ENCODE results near the gene BBS12. TPM values are rescaled to one million over a fixed set of nuclear protein-coding genes. Genes with fewer than 3 reads are reported as not detected.

Gene BBS12
- total RNA-seq, 3 donors from 2014 or later (not counting 1 experiment from before 2014, with no cell fraction given), result 0.85 to 1.9 (median 1.8) TPM

GRCh38 chr4:122755675-122756074, 23.2 kb downstream of the BBS12 start:
- no peaks in the 10 kb centered on the region for H3K9me3 Mint-ChIP-seq
- peaks cover 5 to 7% of the 10 kb centered on the region in 2 donors for H3K4me1 Mint-ChIP-seq
- no peak overlapping the region for H3K4me3 ChIP-seq (ENCODE audit: low read length)
- ATAC-seq (no peak), DNase-seq (no peak)
- H3K4me3 Mint-ChIP-seq, result no peak overlapping the region
- H3K27ac ChIP-seq (ENCODE audit: low read length), result no peak overlapping the region
- peaks cover 5% of the 10 kb centered on the region for H3K27me3 ChIP-seq (ENCODE audit: control insufficient read depth, insufficient read depth, low read length)
- no peaks in the 10 kb centered on the region for H3K36me3 Mint-ChIP-seq
- intact Hi-C loops (cut with micrococcal nuclease), result loop anchor here (10.0 kb wide), 1 partner anchor 1569 kb away; no protein-coding TSS in a partner anchor
- TF ChIP-seq CTCF (IDR thresholded peaks at IDR 0.05), result no peak
- no peaks in the 10 kb centered on the region for H3K36me3 ChIP-seq (ENCODE audit: control insufficient read depth, insufficient read depth, low read length)
- 62% methylated on average over 3 of the region's 4 CpGs for WGBS (ENCODE audit: insufficient coverage)
- H3K27me3 Mint-ChIP-seq (ENCODE audit: low read depth in 2 of 2), result peaks cover 25 to 42% of the 10 kb centered on the region in 2 donors
- no peak overlapping the region for H3K27ac Mint-ChIP-seq
- peaks cover 2% of the 10 kb centered on the region for H3K4me1 ChIP-seq (ENCODE audit: control insufficient read depth, insufficient read depth, low read length)
- H3K9me3 ChIP-seq (ENCODE audit: control insufficient read depth, insufficient read depth, low read length), result no peaks in the 10 kb centered on the region

- WGBS (ENCODE audit: insufficient coverage), result 0% methylated on average over 1 of the region's 2 CpGs
- H3K4me3 ChIP-seq (ENCODE audit: low read length), result no peak overlapping the region
- H3K27me3 Mint-ChIP-seq (ENCODE audit: low read depth in 2 of 2), result peaks cover 7 to 25% of the 10 kb centered on the region in 2 donors
- peaks cover 26 to 29% of the 10 kb centered on the region in 2 donors for H3K4me1 Mint-ChIP-seq
- H3K36me3 ChIP-seq (ENCODE audit: control insufficient read depth, insufficient read depth, low read length), result no peaks in the 10 kb centered on the region
- H3K9me3 ChIP-seq (ENCODE audit: control insufficient read depth, insufficient read depth, low read length), result no peaks in the 10 kb centered on the region
- intact Hi-C loops (cut with micrococcal nuclease), result loop anchor here (1.0 to 10.0 kb wide), 3 partner anchors 156 to 1567 kb away; no protein-coding TSS in a partner anchor
- H3K36me3 Mint-ChIP-seq, result no peaks in the 10 kb centered on the region
- H3K27me3 ChIP-seq (ENCODE audit: control insufficient read depth, insufficient read depth, low read length), result peaks cover 5% of the 10 kb centered on the region
- ATAC-seq, result peak in 2 of 3 donors; percentile 40 to 57
- no peak overlapping the region for H3K27ac Mint-ChIP-seq
- H3K27ac ChIP-seq (ENCODE audit: low read length), result no peak overlapping the region
- H3K9me3 Mint-ChIP-seq, result no peaks in the 10 kb centered on the region
- peaks cover 6% of the 10 kb centered on the region for H3K4me1 ChIP-seq (ENCODE audit: control insufficient read depth, insufficient read depth, low read length)
- H3K4me3 Mint-ChIP-seq, result no peak overlapping the region
- DNase-seq, result peak in 1 of 2 donors; percentile 62
- peak; percentile 87 for TF ChIP-seq CTCF (IDR thresholded peaks at IDR 0.05)
These were observed 25.5 kb downstream of the BBS12 start for GRCh38 chr4:122758033-122758432.

GRCh38 chr4:122759639-122760310, 27.3 kb downstream of the BBS12 start:
- ATAC-seq (no peak), DNase-seq (no peak)
- no peak for TF ChIP-seq CTCF (IDR thresholded peaks at IDR 0.05)
- intact Hi-C loops (cut with micrococcal nuclease), result loop anchor here (5.0 to 10.0 kb wide), 2 partner anchors 68 to 1565 kb away; partner anchors contain the start of gene FGF2
- Mint-ChIP-seq H3K4me3 (no peak overlapping the region), H3K9me3 (no peaks in the 10 kb centered on the region), H3K36me3 (no peaks in the 10 kb centered on the region), H3K27me3 (ENCODE audit: low read depth in 2 of 2) (peaks cover 7 to 12% of the 10 kb centered on the region in 2 donors), H3K4me1 (peaks cover 34 to 42% of the 10 kb centered on the region in 2 donors), H3K27ac (no peak overlapping the region)
- no peaks in the 10 kb centered on the region for H3K9me3 ChIP-seq (ENCODE audit: control insufficient read depth, insufficient read depth, low read length)
- H3K4me1 ChIP-seq (ENCODE audit: control insufficient read depth, insufficient read depth, low read length), result peaks cover 14% of the 10 kb centered on the region
- no peak overlapping the region for H3K27ac ChIP-seq (ENCODE audit: low read length)
- H3K36me3 ChIP-seq (ENCODE audit: control insufficient read depth, insufficient read depth, low read length), result no peaks in the 10 kb centered on the region
- WGBS (ENCODE audit: insufficient coverage), result 64% methylated on average over 3 of the region's 3 CpGs
- H3K27me3 ChIP-seq (ENCODE audit: control insufficient read depth, insufficient read depth, low read length), result peaks cover 2% of the 10 kb centered on the region
- H3K4me3 ChIP-seq (ENCODE audit: low read length), result no peak overlapping the region
